Measurements from ENCODE around the gene CWF19L1.

The CWF19L1 gene

DNA sequence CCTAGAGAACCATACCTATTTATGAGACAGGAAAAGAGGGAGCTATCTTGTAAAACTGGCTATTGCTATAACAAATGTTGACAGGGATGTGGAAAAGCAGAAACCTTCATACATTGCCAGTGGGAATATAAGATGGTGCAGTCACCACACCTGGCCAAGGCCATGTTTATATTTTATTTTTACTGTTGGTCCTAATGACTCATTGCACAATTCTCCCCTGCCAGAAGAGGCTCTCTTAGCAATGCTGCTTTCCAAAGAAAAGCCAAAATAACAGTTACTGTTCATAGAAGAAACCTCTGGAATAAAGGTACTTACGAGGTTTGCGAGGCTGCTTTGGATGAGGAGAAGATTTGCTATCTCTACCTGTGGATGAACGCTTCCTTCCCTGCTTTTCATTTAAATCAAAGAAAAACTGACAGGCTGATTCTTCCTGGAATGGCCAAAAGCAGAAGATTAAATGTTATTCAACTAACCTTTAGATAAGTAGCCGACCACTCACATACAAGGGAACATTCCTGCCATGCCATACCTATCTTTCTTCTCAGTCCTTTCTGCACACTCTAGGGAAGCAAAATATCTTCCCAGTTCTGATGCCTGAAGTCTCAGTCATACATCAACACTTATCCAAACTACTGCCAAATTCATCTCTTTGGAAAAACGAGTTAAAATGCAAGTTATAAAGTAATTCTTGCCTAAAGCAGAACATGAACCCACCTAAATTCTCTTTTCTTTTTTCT, 21.8 kb downstream of the CWF19L1 start:
- H3K9ac ChIP-seq (ENCODE audit: low read depth, low read length): no peak overlapping the region
- H3K4me1 ChIP-seq (ENCODE audit: control insufficient read depth, insufficient read depth, low read length): no peaks in the 10 kb centered on the region
- no peak overlapping the region for H3K4me3 ChIP-seq (ENCODE audit: low read length)
- H3K9me3 ChIP-seq (replicated peaks; ENCODE audit: low read length): no peaks in the 10 kb centered on the region
- no peak overlapping the region for H3K4me2 ChIP-seq (ENCODE audit: low read length)
- peaks cover 57% of the 10 kb centered on the region for H3K36me3 ChIP-seq (ENCODE audit: insufficient read depth, low read length)
- no peaks in the 10 kb centered on the region for H3K27me3 ChIP-seq (ENCODE audit: control insufficient read depth, insufficient read depth, low read length)

DNA sequence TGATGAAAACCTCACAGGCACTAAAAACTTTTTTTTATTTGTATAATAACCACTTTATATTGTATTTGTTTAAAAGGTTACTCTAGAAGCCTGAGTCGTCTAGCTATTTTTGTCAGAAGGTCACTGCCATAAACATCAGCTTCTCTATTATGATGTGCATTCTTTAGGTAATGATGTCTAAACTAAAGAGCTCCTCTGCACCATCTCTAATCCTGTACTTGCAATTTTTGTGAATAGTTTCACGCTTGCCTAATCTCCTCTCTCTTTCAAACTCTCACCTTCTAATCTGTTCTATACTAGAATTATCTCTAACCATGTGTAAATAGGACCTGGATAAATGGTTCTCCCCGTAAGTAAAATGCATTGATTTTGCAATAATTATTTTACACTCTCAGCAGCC, 27.6 kb downstream of the CWF19L1 start:
- H3K4me2 ChIP-seq (ENCODE audit: low read length): no peak overlapping the region
- H3K9me3 ChIP-seq (replicated peaks; ENCODE audit: low read length): no peaks in the 10 kb centered on the region
- peaks cover 35% of the 10 kb centered on the region for H3K36me3 ChIP-seq (ENCODE audit: insufficient read depth, low read length)
- H3K27me3 ChIP-seq (ENCODE audit: control insufficient read depth, insufficient read depth, low read length): no peaks in the 10 kb centered on the region
- no peaks in the 10 kb centered on the region for H3K4me1 ChIP-seq (ENCODE audit: control insufficient read depth, insufficient read depth, low read length)
- H3K9ac ChIP-seq (ENCODE audit: low read depth, low read length): no peak overlapping the region
- no peak overlapping the region for H3K4me3 ChIP-seq (ENCODE audit: low read length)

DNA sequence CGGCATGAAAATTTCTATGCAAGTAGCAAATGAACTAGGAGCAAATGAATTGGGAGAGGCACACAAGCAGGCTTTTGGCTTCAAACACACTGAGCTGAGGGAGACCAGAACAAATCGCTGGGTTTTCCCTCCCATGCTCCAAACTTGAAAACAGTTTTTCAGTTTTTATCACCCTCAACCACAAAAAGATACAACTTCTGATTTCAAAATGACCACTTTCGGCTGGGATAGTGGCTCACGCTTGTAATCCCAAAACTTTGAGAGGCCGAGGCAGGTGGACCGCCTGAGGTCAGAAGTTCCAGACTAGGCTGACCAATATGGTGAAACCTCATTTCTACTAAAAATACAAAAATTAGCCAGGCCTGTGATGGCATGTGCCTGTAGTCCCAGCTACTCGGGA, 29.0 kb downstream of the CWF19L1 start:
- H3K4me1 ChIP-seq (ENCODE audit: control insufficient read depth, insufficient read depth, low read length): no peaks in the 10 kb centered on the region
- H3K4me2 ChIP-seq (ENCODE audit: low read length): no peak overlapping the region
- no peaks in the 10 kb centered on the region for H3K9me3 ChIP-seq (replicated peaks; ENCODE audit: low read length)
- peaks cover 35% of the 10 kb centered on the region for H3K36me3 ChIP-seq (ENCODE audit: insufficient read depth, low read length)
- H3K9ac ChIP-seq (ENCODE audit: low read depth, low read length): no peak overlapping the region
- no peak overlapping the region for H3K4me3 ChIP-seq (ENCODE audit: low read length)
- H3K27me3 ChIP-seq (ENCODE audit: control insufficient read depth, insufficient read depth, low read length): no peaks in the 10 kb centered on the region

DNA sequence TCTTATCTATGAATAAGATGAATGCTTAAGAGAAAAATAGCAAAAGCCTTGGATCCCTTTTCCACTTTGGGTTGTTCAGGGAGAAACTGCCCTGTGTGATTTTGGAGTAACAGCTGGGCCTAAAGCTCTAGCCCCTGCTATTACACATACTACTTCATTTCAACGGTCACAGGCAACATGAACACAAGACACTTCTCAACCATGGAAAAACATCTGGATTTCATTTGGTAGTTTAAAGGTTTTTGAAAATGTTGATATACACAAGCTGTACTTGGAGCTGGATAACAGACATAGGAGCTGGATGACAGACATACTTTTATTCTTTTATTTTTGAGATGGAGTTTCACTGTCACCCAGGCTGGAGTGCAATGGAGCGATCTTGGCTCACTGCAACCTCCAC, 35.3 kb downstream of the CWF19L1 start:
- Histone ChIP-seq H3K9ac (ENCODE audit: low read depth, low read length) (no peak overlapping the region), H3K4me3 (ENCODE audit: low read length) (no peak overlapping the region), H3K4me2 (ENCODE audit: low read length) (no peak overlapping the region), H3K9me3 (replicated peaks; ENCODE audit: low read length) (no peaks in the 10 kb centered on the region), H3K4me1 (ENCODE audit: control insufficient read depth, insufficient read depth, low read length) (peaks cover 14% of the 10 kb centered on the region), H3K36me3 (ENCODE audit: insufficient read depth, low read length) (peaks cover 19% of the 10 kb centered on the region), H3K27me3 (ENCODE audit: control insufficient read depth, insufficient read depth, low read length) (no peaks in the 10 kb centered on the region)

DNA sequence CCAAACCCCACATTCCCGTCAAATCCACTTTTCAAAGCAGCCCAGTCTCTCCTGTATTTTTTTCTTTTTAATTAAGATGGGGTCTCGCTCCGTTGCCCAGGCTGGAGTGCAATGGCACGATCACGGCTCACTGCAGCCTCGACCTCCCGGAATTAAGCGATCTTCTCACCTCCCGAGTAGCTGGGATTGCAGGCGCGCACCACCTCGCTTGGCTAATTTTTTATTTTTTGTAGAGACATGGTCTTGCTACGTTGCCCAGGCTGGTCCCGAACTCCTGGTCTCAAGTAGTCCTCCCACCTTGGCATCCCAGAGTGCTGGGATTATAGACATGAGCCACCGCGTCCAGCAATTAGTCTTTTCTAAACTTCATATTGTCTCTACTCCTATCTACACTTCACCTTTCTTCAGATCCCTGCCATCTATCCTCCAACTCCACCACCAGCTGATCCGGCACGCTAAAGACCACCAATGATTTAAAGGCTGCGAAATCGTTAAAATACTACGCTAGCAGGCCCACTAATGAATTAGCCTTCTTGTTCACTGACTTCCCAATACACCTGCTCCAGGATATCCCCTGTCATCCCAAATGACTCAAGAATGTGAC, 37.5 kb downstream of the CWF19L1 start:
- peaks cover 14% of the 10 kb centered on the region for H3K4me1 ChIP-seq (ENCODE audit: control insufficient read depth, insufficient read depth, low read length)
- H3K36me3 ChIP-seq (ENCODE audit: insufficient read depth, low read length): peaks cover 18% of the 10 kb centered on the region
- H3K4me2 ChIP-seq (ENCODE audit: low read length): peak overlapping the region; percentile 91
- H3K4me3 ChIP-seq (ENCODE audit: low read length): peak overlapping the region; percentile 84
- H3K9me3 ChIP-seq (replicated peaks; ENCODE audit: low read length): no peaks in the 10 kb centered on the region
- H3K27me3 ChIP-seq (ENCODE audit: control insufficient read depth, insufficient read depth, low read length): no peaks in the 10 kb centered on the region
- H3K9ac ChIP-seq (ENCODE audit: low read depth, low read length): peak overlapping the region; percentile 92

DNA sequence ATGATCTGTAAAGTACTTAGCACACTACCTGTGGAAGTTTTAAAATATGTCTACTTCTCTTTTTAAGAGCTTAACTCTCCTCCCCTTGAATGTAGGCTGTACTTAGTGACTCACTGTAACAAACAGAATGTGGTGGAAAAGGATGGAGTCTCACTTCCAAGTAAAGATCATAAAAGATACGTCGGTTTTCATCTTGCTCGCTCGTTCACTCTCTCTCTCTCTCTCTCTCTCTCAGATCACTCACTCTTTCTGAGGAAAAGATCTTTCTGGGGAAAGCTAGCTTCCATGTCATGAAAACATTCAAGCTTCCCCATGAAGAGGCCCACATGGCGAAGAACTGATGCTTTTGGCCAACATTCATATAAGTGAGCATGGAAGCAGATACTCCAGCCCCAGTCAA, 43.6 kb downstream of the CWF19L1 start:
- Histone ChIP-seq H3K4me2 (ENCODE audit: low read length) (no peak overlapping the region), H3K4me1 (ENCODE audit: control insufficient read depth, insufficient read depth, low read length) (peaks cover 7% of the 10 kb centered on the region), H3K9ac (ENCODE audit: low read depth, low read length) (no peak overlapping the region), H3K27me3 (ENCODE audit: control insufficient read depth, insufficient read depth, low read length) (no peaks in the 10 kb centered on the region), H3K4me3 (ENCODE audit: low read length) (no peak overlapping the region), H3K9me3 (replicated peaks; ENCODE audit: low read length) (no peaks in the 10 kb centered on the region), H3K36me3 (ENCODE audit: insufficient read depth, low read length) (peaks cover 40% of the 10 kb centered on the region)

DNA sequence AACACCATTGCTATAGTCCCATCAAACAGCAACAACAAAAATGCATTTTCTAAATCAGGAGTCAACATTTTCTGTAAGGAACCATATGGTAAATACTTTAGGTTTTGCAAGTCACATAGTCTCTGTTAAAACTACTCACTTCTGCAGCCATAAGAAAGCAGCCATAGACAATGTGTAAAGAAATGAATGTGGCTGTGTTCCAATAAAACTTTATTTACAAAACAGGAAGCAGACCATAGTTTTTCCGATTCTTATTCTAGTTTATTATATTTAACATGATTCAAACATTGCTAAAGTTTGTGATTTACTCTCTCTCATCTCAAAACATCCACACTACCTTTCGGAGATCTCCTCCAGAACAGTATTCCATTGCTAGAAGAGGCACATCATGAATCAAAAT, 44.9 kb downstream of the CWF19L1 start:
- Histone ChIP-seq H3K4me1 (ENCODE audit: control insufficient read depth, insufficient read depth, low read length) (no peaks in the 10 kb centered on the region), H3K9me3 (replicated peaks; ENCODE audit: low read length) (no peaks in the 10 kb centered on the region), H3K27me3 (ENCODE audit: control insufficient read depth, insufficient read depth, low read length) (no peaks in the 10 kb centered on the region), H3K36me3 (ENCODE audit: insufficient read depth, low read length) (peaks cover 53% of the 10 kb centered on the region), H3K4me3 (ENCODE audit: low read length) (no peak overlapping the region), H3K4me2 (ENCODE audit: low read length) (no peak overlapping the region), H3K9ac (ENCODE audit: low read depth, low read length) (no peak overlapping the region)

DNA sequence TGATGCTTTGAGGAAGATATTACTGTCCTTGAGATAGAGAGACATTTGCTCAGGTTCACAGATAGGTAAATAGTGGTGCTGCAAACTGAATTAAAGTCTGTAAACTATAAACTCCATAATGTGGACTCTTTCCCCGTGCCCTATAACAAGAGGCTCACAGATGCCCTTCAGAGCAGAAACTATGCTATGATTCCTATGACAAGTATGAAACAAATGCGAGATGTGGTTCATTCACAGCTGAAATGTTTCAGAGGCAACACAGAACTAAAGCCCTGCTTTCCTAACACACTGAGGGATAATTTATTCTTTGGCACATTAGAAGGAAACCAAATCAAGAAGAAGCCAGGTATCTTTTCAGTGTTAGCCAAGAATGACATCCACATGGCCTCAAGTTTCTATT, 51.4 kb downstream of the CWF19L1 start:
- no peaks in the 10 kb centered on the region for H3K27me3 ChIP-seq (ENCODE audit: control insufficient read depth, insufficient read depth, low read length)
- no peak overlapping the region for H3K9ac ChIP-seq (ENCODE audit: low read depth, low read length)
- H3K4me1 ChIP-seq (ENCODE audit: control insufficient read depth, insufficient read depth, low read length): no peaks in the 10 kb centered on the region
- no peaks in the 10 kb centered on the region for H3K9me3 ChIP-seq (replicated peaks; ENCODE audit: low read length)
- no peak overlapping the region for H3K4me2 ChIP-seq (ENCODE audit: low read length)
- no peak overlapping the region for H3K4me3 ChIP-seq (ENCODE audit: low read length)
- peaks cover 69% of the 10 kb centered on the region for H3K36me3 ChIP-seq (ENCODE audit: insufficient read depth, low read length)

DNA sequence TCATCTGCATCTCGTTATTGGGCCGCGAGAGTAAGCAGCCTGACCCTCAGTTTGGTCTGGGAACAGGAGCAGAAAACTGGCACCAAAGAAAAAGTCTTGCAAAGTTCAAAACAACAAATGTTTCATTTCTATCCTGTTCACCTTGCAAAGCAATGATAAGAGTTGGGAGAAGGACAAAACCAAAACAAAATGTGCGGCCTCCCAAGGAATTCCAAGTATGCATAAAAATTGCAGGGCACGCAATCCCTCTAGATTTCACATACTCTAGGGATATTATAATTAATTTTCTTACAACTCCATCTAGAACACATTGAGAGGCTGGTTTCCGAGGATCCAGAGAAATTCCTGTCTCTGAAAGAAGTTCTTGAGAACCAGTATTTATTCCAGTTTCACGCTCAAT, 58.1 kb downstream of the CWF19L1 start:
- no peak overlapping the region for H3K9ac ChIP-seq (ENCODE audit: low read depth, low read length)
- H3K36me3 ChIP-seq (ENCODE audit: insufficient read depth, low read length): peaks cover 40% of the 10 kb centered on the region
- H3K4me1 ChIP-seq (ENCODE audit: control insufficient read depth, insufficient read depth, low read length): peaks cover 8% of the 10 kb centered on the region
- no peak overlapping the region for H3K4me3 ChIP-seq (ENCODE audit: low read length)
- H3K27me3 ChIP-seq (ENCODE audit: control insufficient read depth, insufficient read depth, low read length): no peaks in the 10 kb centered on the region
- no peaks in the 10 kb centered on the region for H3K9me3 ChIP-seq (replicated peaks; ENCODE audit: low read length)
- no peak overlapping the region for H3K4me2 ChIP-seq (ENCODE audit: low read length)

DNA sequence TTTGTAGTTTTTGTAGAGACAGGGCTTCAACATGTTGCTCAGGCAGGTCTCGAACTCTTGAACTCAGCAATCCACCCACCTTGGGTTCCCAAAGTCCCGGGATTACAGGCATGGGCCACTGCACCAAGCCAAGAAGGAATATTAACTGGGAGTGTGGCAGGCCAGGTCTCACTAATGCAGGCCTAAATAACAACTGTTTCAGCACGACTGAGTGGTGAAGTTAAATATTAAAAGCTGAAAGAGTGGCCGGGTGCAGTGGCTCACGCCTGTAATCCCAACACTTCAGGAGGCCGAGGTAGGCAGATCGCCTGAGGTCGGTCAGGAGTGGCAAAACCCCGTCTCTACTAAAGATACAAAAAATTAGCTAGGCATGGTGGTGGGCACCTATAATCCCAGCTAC, 59.2 kb downstream of the CWF19L1 start:
- Histone ChIP-seq H3K4me3 (ENCODE audit: low read length) (no peak overlapping the region), H3K9me3 (replicated peaks; ENCODE audit: low read length) (no peaks in the 10 kb centered on the region), H3K4me2 (ENCODE audit: low read length) (no peak overlapping the region), H3K27me3 (ENCODE audit: control insufficient read depth, insufficient read depth, low read length) (no peaks in the 10 kb centered on the region), H3K4me1 (ENCODE audit: control insufficient read depth, insufficient read depth, low read length) (peaks cover 8% of the 10 kb centered on the region), H3K36me3 (ENCODE audit: insufficient read depth, low read length) (peaks cover 44% of the 10 kb centered on the region), H3K9ac (ENCODE audit: low read depth, low read length) (no peak overlapping the region)

DNA sequence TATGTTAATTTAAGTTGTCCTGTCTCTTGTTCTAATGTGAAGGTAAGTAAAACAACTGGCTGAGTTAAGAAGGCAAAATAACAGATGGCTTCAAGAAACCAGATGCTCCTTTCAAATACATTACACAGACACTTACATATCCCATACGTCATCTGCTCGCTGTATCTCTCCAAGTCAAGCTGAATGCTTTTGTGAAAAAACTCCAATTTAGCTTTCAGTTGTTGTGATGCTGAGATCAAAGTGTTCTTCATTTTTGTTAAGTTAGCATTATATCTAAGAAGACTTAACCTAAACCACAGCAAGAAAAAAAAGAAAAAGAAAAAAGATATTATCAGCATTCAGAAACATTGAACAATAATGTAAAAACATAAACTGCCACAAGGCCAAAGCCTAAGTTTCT, 63.1 kb downstream of the CWF19L1 start:
- H3K4me3 ChIP-seq (ENCODE audit: low read length): no peak overlapping the region
- H3K27me3 ChIP-seq (ENCODE audit: control insufficient read depth, insufficient read depth, low read length): no peaks in the 10 kb centered on the region
- H3K9ac ChIP-seq (ENCODE audit: low read depth, low read length): no peak overlapping the region
- no peak overlapping the region for H3K4me2 ChIP-seq (ENCODE audit: low read length)
- no peaks in the 10 kb centered on the region for H3K9me3 ChIP-seq (replicated peaks; ENCODE audit: low read length)
- peaks cover 4% of the 10 kb centered on the region for H3K4me1 ChIP-seq (ENCODE audit: control insufficient read depth, insufficient read depth, low read length)
- peaks cover 62% of the 10 kb centered on the region for H3K36me3 ChIP-seq (ENCODE audit: insufficient read depth, low read length)

DNA sequence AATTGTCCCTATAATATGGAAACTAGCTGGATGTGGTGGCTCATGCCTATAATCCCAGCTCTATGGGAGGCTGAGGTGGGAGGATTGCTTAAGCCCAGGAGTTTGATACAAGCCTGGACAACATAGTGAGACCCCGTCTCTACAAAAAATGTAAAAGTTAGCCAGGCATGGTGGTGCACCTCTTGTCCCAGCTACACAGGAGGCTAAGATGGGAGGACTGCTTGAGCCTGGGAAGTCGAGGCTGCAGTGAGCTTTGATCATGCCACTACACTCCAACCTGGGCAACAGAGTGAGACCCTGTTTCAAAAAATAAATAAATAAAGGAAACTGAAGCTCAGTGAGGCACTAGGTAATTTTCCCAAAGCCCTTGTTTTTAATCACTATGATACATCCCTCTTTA, 65.9 kb downstream of the CWF19L1 start:
- Histone ChIP-seq H3K36me3 (ENCODE audit: insufficient read depth, low read length) (peaks cover 69% of the 10 kb centered on the region), H3K4me1 (ENCODE audit: control insufficient read depth, insufficient read depth, low read length) (no peaks in the 10 kb centered on the region), H3K27me3 (ENCODE audit: control insufficient read depth, insufficient read depth, low read length) (no peaks in the 10 kb centered on the region), H3K4me3 (ENCODE audit: low read length) (no peak overlapping the region), H3K4me2 (ENCODE audit: low read length) (no peak overlapping the region), H3K9me3 (replicated peaks; ENCODE audit: low read length) (no peaks in the 10 kb centered on the region), H3K9ac (ENCODE audit: low read depth, low read length) (no peak overlapping the region)
